ENCODE results near the gene STYK1. TPM values are rescaled to one million over a fixed set of nuclear protein-coding genes. Genes with fewer than 3 reads are reported as not detected.

Gene STYK1
- not detected in 2 replicates for total RNA-seq

GRCh38 chr12:10673659-10674384, at the start of gene STYK1:
STYK1 (minus strand) TSS chr12:10674052; CDS start chr12:10634618, 39,434 bp downstream.
- peak; percentile 71 for DNase-seq (ENCODE audit: low spot score)
- Mint-ChIP-seq H3K4me1 (ENCODE audit: low read depth) (peaks cover 39% of the 10 kb centered on the region), H3K27me3 (ENCODE audit: low read depth) (peaks cover 67% of the 10 kb centered on the region), H3K4me3 (ENCODE audit: low read depth) (peak within 1 kb of the TSS; percentile 70), H3K9me3 (no peaks in the 10 kb centered on the region), H3K36me3 (ENCODE audit: low read depth) (no peaks in the 10 kb centered on the region), H3K27ac (no peak within 1 kb of the TSS)
- intact Hi-C loops (cut with micrococcal nuclease), result loop anchor here (1.0 to 5.0 kb wide), 4 partner anchors 48 to 439 kb away; partner anchors contain the start of gene MAGOHB

- H3K4me1 Mint-ChIP-seq (ENCODE audit: low read depth), result peaks cover 37% of the 10 kb centered on the region
- H3K9me3 Mint-ChIP-seq, result no peaks in the 10 kb centered on the region
- H3K36me3 Mint-ChIP-seq (ENCODE audit: low read depth), result peaks cover 5% of the 10 kb centered on the region
- H3K4me3 Mint-ChIP-seq (ENCODE audit: low read depth), result peak within 1 kb of the TSS; percentile 94
- peaks cover 33% of the 10 kb centered on the region for H3K27me3 Mint-ChIP-seq (ENCODE audit: low read depth)
- intact Hi-C loops (cut with micrococcal nuclease), result loop anchor here (1.0 to 5.0 kb wide), 6 partner anchors 28 to 1771 kb away; partner anchors contain the start of genes GABARAPL1, MAGOHB, SMIM10L1 and STYK1
- peak within 1 kb of the TSS; percentile 96 for H3K27ac Mint-ChIP-seq
- DNase-seq (ENCODE audit: low spot score), result peak; percentile 41
Observed at GRCh38 chr12:10722905-10723746, 49.3 kb upstream of the STYK1 start, which contains the start of gene YBX3. YBX3 (minus strand) TSS chr12:10723323; CDS start chr12:10723111, 212 bp downstream.

- peaks cover 41% of the 10 kb centered on the region for H3K4me1 Mint-ChIP-seq (ENCODE audit: low read depth)
- peak overlapping the region; percentile 96 for H3K27ac Mint-ChIP-seq
- intact Hi-C loops (cut with micrococcal nuclease), result loop anchor here (1.0 to 5.0 kb wide), 5 partner anchors 28 to 1770 kb away; partner anchors contain the start of genes GABARAPL1, MAGOHB and STYK1
- no peaks in the 10 kb centered on the region for H3K9me3 Mint-ChIP-seq
- H3K36me3 Mint-ChIP-seq (ENCODE audit: low read depth), result peaks cover 10% of the 10 kb centered on the region
- peak overlapping the region; percentile 94 for H3K4me3 Mint-ChIP-seq (ENCODE audit: low read depth)
- DNase-seq (ENCODE audit: low spot score), result peak; percentile 29
- peaks cover 27% of the 10 kb centered on the region for H3K27me3 Mint-ChIP-seq (ENCODE audit: low read depth)
Observed at GRCh38 chr12:10722502-10722904, 48.7 kb upstream of the STYK1 start.

GRCh38 chr12:10721651-10722501, 48.0 kb upstream of the STYK1 start:
- Mint-ChIP-seq H3K27me3 (ENCODE audit: low read depth) (peaks cover 24% of the 10 kb centered on the region), H3K9me3 (no peaks in the 10 kb centered on the region), H3K4me1 (ENCODE audit: low read depth) (peaks cover 45% of the 10 kb centered on the region), H3K36me3 (ENCODE audit: low read depth) (peaks cover 16% of the 10 kb centered on the region), H3K27ac (peak overlapping the region; percentile 96), H3K4me3 (ENCODE audit: low read depth) (peak overlapping the region; percentile 94)
- intact Hi-C loops (cut with micrococcal nuclease), result loop anchor here (1.0 to 5.0 kb wide), 6 partner anchors 21 to 1770 kb away; partner anchors contain the start of genes GABARAPL1, MAGOHB and STYK1
- DNase-seq (ENCODE audit: low spot score), result peak; percentile 49

- Mint-ChIP-seq H3K9me3 (no peaks in the 10 kb centered on the region), H3K27ac (peak overlapping the region; percentile 59), H3K4me3 (ENCODE audit: low read depth) (peak overlapping the region; percentile 94), H3K27me3 (ENCODE audit: low read depth) (peaks cover 21% of the 10 kb centered on the region), H3K36me3 (ENCODE audit: low read depth) (peaks cover 24% of the 10 kb centered on the region), H3K4me1 (ENCODE audit: low read depth) (peaks cover 51% of the 10 kb centered on the region)
- no peak for DNase-seq (ENCODE audit: low spot score)
- intact Hi-C loops (cut with micrococcal nuclease), result loop anchor here (1.0 to 5.0 kb wide), 2 partner anchors 20 to 1769 kb away; no protein-coding TSS in a partner anchor
Observed at GRCh38 chr12:10720974-10721650, 47.3 kb upstream of the STYK1 start.

GRCh38 chr12:10719482-10719881, 45.6 kb upstream of the STYK1 start:
- DNase-seq (ENCODE audit: low spot score), result no peak
- no peak overlapping the region for H3K27ac Mint-ChIP-seq
- intact Hi-C loops (cut with micrococcal nuclease), result no loop called here
- H3K9me3 Mint-ChIP-seq, result no peaks in the 10 kb centered on the region
- no peak overlapping the region for H3K4me3 Mint-ChIP-seq (ENCODE audit: low read depth)
- H3K36me3 Mint-ChIP-seq (ENCODE audit: low read depth), result peaks cover 34% of the 10 kb centered on the region
- peaks cover 60% of the 10 kb centered on the region for H3K4me1 Mint-ChIP-seq (ENCODE audit: low read depth)
- H3K27me3 Mint-ChIP-seq (ENCODE audit: low read depth), result peaks cover 10% of the 10 kb centered on the region

GRCh38 chr12:10718279-10718821, 44.5 kb upstream of the STYK1 start:
- Mint-ChIP-seq H3K27me3 (ENCODE audit: low read depth) (no peaks in the 10 kb centered on the region), H3K4me1 (ENCODE audit: low read depth) (peaks cover 56% of the 10 kb centered on the region), H3K4me3 (ENCODE audit: low read depth) (no peak overlapping the region), H3K27ac (no peak overlapping the region), H3K36me3 (ENCODE audit: low read depth) (peaks cover 43% of the 10 kb centered on the region), H3K9me3 (no peaks in the 10 kb centered on the region)
- intact Hi-C loops (cut with micrococcal nuclease), result no loop called here
- no peak for DNase-seq (ENCODE audit: low spot score)

- DNase-seq (ENCODE audit: low spot score), result no peak
- no peaks in the 10 kb centered on the region for H3K27me3 Mint-ChIP-seq (ENCODE audit: low read depth)
- peaks cover 52% of the 10 kb centered on the region for H3K36me3 Mint-ChIP-seq (ENCODE audit: low read depth)
- no peak overlapping the region for H3K4me3 Mint-ChIP-seq (ENCODE audit: low read depth)
- intact Hi-C loops (cut with micrococcal nuclease), result no loop called here
- no peak overlapping the region for H3K27ac Mint-ChIP-seq
- peaks cover 55% of the 10 kb centered on the region for H3K4me1 Mint-ChIP-seq (ENCODE audit: low read depth)
- H3K9me3 Mint-ChIP-seq, result no peaks in the 10 kb centered on the region
Observed at GRCh38 chr12:10717410-10717809, 43.6 kb upstream of the STYK1 start.

- Mint-ChIP-seq H3K4me3 (ENCODE audit: low read depth) (no peak overlapping the region), H3K36me3 (ENCODE audit: low read depth) (peaks cover 57% of the 10 kb centered on the region), H3K4me1 (ENCODE audit: low read depth) (peaks cover 50% of the 10 kb centered on the region), H3K27me3 (ENCODE audit: low read depth) (no peaks in the 10 kb centered on the region), H3K9me3 (no peaks in the 10 kb centered on the region), H3K27ac (no peak overlapping the region)
- no peak for DNase-seq (ENCODE audit: low spot score)
- intact Hi-C loops (cut with micrococcal nuclease), result no loop called here
Observed at GRCh38 chr12:10716704-10717315, 43.0 kb upstream of the STYK1 start.

- Mint-ChIP-seq H3K4me1 (ENCODE audit: low read depth) (peaks cover 46% of the 10 kb centered on the region), H3K4me3 (ENCODE audit: low read depth) (no peak overlapping the region), H3K9me3 (no peaks in the 10 kb centered on the region), H3K27me3 (ENCODE audit: low read depth) (no peaks in the 10 kb centered on the region), H3K27ac (no peak overlapping the region), H3K36me3 (ENCODE audit: low read depth) (peaks cover 61% of the 10 kb centered on the region)
- DNase-seq (ENCODE audit: low spot score), result no peak
- intact Hi-C loops (cut with micrococcal nuclease), result no loop called here
Observed at GRCh38 chr12:10716277-10716676, 42.4 kb upstream of the STYK1 start.

GRCh38 chr12:10715491-10715890, 41.6 kb upstream of the STYK1 start:
- H3K27me3 Mint-ChIP-seq (ENCODE audit: low read depth), result no peaks in the 10 kb centered on the region
- H3K4me3 Mint-ChIP-seq (ENCODE audit: low read depth), result no peak overlapping the region
- intact Hi-C loops (cut with micrococcal nuclease), result no loop called here
- H3K4me1 Mint-ChIP-seq (ENCODE audit: low read depth), result peaks cover 40% of the 10 kb centered on the region
- no peak overlapping the region for H3K27ac Mint-ChIP-seq
- no peak for DNase-seq (ENCODE audit: low spot score)
- no peaks in the 10 kb centered on the region for H3K9me3 Mint-ChIP-seq
- H3K36me3 Mint-ChIP-seq (ENCODE audit: low read depth), result peaks cover 59% of the 10 kb centered on the region

Measured in activated T-helper 2 cell treated with anti-CD3 and anti-CD28 coated beads, Interferon-gamma antibody, Interleukin-2, Interleukin-4, amounts not matched to agents 10 μg/mL and 5 μg/mL and 100 μg/mL, durations not matched to agents 14 hours and 24 hours and 36 hours (primary cell).